HG03520 (cell line): ENCODE results near the gene LMTK3.
"Not testable (repeated sequence)": the region's sequence is repeated elsewhere in the genome, so short reads cannot be mapped to it uniquely, and the experiment has no call there.

ENCODE experiments used
- ATAC-seq: cut with Tn5 transposase; IDR thresholded peaks from one replicate; pipeline ENCODE4 v1.9.1; 2021; ENCODE audit warnings: mild to moderate bottlenecking, moderate library complexity; ENCODE audit not compliant: unreplicated experiment

LMTK3 gene

GRCh38 chr19:48490981-48491792 lies 20.4 kb downstream of the LMTK3 start:
- ATAC-seq, result no peak

GRCh38 chr19:48489608-48490216 lies 21.9 kb downstream of the LMTK3 start:
- ATAC-seq, result no peak

- ATAC-seq, result not testable (repeated sequence)
Measured at GRCh38 chr19:48488478-48488877, 23.2 kb downstream of the LMTK3 start.

- ATAC-seq, result no peak
Measured at GRCh38 chr19:48487948-48488347, 23.7 kb downstream of the LMTK3 start.

- no peak for ATAC-seq
Measured at GRCh38 chr19:48487544-48487943, 24.1 kb downstream of the LMTK3 start.

- ATAC-seq, result not testable (repeated sequence)
Measured at GRCh38 chr19:48486706-48487105, 24.9 kb downstream of the LMTK3 start.

GRCh38 chr19:48484931-48485612 lies 26.6 kb downstream of the LMTK3 start:
- ATAC-seq, result no peak

GRCh38 chr19:48484247-48484893 lies 27.3 kb downstream of the LMTK3 start:
- ATAC-seq, result no peak

- no peak for ATAC-seq
Measured at GRCh38 chr19:48483301-48483700, 28.3 kb downstream of the LMTK3 start.

- ATAC-seq, result no peak
Measured at GRCh38 chr19:48481846-48482639, 29.6 kb downstream of the LMTK3 start.

- no peak for ATAC-seq
Measured at GRCh38 chr19:48480558-48481500, 30.8 kb downstream of the LMTK3 start.

- no peak for ATAC-seq
Measured at GRCh38 chr19:48480183-48480557, 31.5 kb downstream of the LMTK3 start.

- no peak for ATAC-seq
Measured at GRCh38 chr19:48479686-48480085, 31.9 kb downstream of the LMTK3 start.

GRCh38 chr19:48478339-48479256 lies 33.0 kb downstream of the LMTK3 start:
- no peak for ATAC-seq

GRCh38 chr19:48477698-48478338 lies 33.8 kb downstream of the LMTK3 start:
- no peak for ATAC-seq

- no peak for ATAC-seq
Measured at GRCh38 chr19:48477067-48477685, 34.5 kb downstream of the LMTK3 start.

GRCh38 chr19:48476176-48476575 lies 35.5 kb downstream of the LMTK3 start:
- ATAC-seq, result no peak
